GM18508 (cell line): ENCODE measurements around the gene DCLRE1C.
"Not testable (repeated sequence)": the region's sequence is repeated elsewhere in the genome, so short reads cannot be mapped to it uniquely, and the experiment has no call there.

Experiments
- ATAC-seq: cut with Tn5 transposase; IDR thresholded peaks from one replicate; pipeline ENCODE4 v1.9.1; 2021; ENCODE audit warnings: moderate number of reproducible peaks; ENCODE audit not compliant: insufficient read depth, unreplicated experiment

DCLRE1C gene

DNA sequence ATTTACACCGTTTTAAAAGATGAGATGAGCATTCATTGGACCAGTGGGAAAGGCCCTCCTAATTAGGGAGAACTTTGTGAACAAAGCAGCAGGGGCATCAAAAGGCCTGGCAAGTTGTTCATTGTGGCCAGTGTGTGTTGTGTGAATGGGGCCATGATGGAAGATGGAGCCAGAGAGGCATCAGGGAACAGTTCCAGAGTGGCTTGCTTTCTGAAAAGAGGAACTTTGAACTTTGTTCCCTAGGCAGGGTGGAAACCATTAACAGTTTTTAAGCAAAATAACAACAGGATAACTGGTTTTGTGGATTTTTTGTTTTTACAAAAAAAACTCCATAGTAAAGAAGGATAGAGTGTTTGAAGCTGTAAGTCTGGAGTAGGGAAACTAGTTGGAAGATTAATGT lies 62.7 kb downstream of the DCLRE1C start:
- ATAC-seq, result no peak

DNA sequence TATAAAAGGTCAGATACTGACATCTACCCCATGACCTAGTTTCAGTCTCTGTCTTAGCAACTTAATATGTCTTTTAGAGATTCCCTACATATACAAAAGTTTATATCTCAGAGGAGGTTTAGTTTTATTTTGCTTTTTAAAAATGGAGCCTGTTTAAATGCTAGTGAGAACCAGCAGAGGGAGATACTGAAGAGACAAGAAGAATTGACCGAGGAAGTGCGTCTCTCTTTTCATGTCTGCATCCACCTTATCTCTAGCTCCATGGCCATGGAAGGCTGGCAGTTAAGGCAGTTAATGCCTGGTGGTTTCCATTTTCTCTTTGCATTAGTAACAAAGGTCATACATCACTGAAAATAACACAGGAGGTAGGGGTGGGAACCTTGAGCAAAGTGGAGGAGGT lies 64.6 kb downstream of the DCLRE1C start:
- no peak for ATAC-seq

- ATAC-seq, result no peak
These were observed 69.8 kb downstream of the DCLRE1C start for GRCh38 chr10:14884082-14884481.

DNA sequence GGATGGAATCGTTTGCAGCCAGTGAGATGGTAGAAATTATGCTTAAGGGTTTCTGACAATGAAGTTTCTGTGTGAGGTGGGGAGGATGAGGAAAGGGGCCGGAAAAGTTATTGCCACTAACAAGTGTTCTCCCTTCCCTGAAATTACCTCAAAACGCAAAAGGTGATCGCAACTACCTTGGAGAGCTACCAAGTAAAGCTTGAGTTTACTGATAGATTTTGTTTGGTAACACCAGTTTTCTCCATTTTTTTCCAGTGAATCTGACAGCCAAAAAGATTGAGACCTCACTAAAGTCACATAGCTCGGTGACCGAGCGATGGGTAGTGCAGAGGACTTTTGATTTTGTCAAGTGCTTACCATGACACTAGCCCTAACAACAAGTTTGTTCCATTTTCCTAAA lies 73.7 kb downstream of the DCLRE1C start:
- ATAC-seq, result no peak

GRCh38 chr10:14879928-14880193 lies 74.0 kb downstream of the DCLRE1C start:
- no peak for ATAC-seq

DNA sequence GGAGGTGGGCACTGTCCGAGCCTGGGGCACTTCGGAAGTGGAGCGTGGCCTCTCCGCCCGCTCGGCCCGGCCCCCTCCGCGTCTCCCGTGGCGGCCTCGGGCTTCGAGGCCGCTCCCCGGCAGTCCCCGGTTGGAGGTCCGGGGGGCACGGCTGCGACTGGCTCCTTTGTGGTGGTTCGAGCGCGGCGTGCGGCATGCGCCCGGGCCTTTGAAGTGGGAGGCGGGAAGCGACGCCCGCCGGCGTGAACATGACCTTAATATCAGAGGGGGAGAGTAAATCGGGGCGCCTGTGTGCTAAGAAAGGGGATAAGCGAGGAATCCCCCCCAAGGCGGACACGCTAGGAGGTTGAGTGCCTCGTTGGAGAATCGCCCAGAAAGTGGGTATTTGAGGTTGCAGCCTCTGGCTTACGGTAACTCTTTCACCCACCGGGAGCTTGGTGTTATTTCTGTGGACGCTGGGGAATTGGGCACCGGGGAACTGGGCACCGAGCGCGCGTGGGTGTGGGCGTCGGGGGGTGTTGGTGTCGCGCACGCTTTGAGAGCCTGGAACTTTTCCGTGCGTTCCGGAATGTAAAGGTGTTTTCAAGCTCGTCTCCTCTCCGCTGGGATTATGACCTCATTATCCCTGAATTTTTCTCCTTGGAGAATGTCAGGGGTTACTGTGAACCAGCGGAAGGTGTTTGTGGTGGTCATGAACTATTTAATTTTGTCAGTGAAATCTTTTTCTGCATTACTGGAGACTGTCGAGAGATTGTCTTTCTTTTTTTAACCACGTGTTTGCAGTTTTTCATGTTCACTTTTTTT lies 74.6 kb downstream of the DCLRE1C start:
- ATAC-seq, result no peak

DNA sequence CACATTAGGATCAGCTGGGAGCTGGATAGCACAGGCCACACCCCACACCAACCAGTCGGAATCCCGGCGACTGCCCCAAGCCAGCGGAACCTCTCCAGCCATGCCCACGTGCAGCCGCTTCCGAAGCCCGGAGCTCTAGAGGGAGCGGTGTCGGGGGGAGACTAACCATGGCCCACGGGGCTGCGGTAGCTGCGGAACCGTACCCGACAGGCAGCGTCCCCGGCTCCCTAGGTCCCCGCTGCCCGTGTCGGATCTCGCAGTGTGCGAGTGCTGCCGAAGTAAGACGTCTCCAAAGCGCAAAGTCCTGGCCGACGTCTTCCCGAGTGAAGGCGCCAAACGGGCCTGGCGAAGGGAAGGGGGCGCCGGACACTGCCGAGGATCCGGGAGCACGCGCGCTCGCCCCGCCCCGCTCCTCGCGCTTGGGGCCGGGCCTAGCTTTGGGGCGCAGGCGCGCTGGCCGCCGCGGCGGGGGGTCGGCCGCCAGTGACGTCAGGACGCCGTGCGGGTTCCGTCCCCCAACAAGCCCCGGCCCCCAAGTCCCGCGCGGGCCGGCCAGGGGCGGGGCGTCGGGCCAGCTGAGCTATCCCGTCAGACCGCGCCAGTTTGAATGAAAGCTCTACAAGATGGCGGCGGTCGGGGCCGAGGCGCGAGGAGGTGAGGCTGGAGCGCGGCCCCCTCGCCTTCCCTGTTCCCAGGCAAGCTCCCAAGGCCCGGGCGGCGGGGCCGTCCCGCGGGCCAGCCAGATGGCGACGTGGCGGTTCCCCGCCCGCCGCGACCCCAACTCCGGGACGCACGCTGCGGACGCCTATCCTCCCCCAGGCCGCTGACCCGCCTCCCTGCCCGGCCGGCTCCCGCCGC lies 75.4 kb downstream of the DCLRE1C start, which contains the start of gene SUV39H2:
TSS of gene SUV39H2 (plus strand) at position 601 of the 858 bp plus-strand sequence. CDS start at position 624, 23 bp downstream.
- ATAC-seq, result peak; percentile 70

DNA sequence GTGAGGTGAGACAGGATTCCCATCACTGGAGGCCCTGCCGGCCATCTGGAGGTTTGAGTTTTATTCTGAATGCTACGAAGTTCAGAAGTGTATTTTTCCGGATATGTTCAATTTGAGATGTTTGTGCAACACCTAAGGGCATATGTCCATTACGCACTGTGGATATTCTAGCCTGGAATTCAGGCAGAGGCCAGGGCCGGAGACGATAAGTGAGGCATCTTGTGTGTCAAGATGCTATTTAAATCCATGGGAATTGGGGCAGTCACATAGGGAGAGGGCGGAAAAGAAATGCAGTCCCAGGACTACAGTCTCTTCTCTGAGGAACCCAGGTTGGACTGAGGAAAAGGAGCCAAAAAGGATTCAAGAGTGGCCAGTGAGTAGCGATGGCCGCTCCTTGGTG lies 77.1 kb downstream of the DCLRE1C start:
- ATAC-seq, result no peak

DNA sequence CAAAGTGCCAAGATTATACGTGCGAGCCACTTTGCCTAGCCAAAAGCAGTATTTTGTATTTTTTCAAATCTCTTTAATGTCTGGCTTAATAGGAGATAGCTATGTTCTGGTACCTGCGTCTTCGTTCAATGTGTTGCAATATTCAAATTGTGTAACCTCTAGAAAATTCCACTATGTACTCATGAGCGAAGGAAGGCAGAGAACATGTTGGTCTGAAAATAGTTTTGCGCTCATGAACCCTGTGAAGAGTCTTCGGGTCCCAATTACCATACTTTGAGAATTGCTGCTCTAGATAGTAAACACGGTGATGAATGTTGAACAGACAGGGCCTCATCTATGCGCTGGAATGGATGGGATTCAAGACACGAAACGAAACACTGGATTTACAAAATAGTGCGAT lies 78.0 kb downstream of the DCLRE1C start:
- no peak for ATAC-seq

DNA sequence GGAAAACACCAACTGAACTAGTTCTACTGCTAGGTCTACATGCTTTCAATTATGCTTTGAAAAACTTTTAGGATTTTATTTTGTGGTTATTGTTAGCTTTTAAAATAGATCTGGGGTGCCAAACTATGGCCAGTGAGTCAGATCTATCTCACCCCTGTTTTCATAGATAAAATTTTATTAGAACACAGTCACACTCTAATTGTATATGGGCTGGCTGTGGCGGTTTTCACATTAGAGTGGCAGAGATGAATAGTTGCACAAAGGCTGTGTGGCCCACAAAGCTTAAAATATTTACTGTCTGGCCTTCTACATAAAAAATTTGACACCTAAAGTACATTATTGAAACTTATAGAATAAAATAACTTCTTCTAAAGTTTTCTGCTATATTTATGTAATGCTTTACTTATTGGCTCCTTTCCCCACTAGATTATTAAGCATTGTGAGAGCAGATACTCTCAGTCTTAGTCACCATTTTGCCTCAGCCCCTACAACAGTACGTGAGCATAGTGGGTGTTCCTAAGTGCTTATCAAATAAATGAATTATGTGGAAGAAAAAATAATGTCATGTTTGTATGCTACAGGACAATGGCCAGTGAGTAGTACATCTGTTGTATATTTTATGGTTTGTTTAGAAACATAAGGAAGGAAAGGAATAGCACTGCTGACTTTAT lies 80.7 kb downstream of the DCLRE1C start:
- no peak for ATAC-seq

GRCh38 chr10:14864871-14865270 lies 89.0 kb downstream of the DCLRE1C start:
- not testable (repeated sequence) for ATAC-seq

- ATAC-seq, result not testable (repeated sequence)
These were observed 89.4 kb downstream of the DCLRE1C start for GRCh38 chr10:14864466-14864865.

DNA sequence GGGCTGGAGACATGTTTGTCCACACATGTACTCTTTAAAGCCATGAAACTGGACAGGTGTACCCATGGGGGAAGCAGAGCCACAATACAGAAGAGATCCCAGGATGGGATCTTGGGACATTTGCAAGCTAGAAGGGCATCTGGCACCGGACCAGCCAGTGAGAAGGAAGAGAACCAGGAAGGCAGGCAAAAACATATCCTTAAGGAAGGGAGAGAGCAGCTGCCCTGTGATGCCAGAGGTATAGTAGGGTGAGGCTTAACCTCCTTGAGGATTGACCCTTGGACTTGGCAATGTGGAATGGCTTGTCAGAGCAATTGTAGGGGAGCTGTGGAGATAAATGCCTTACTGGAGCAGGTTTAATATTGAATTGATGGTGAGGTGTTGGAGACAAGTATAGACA lies 93.1 kb downstream of the DCLRE1C start:
- ATAC-seq, result no peak

- no peak for ATAC-seq
These were observed 94.1 kb downstream of the DCLRE1C start for GRCh38 chr10:14859775-14860174.

DNA sequence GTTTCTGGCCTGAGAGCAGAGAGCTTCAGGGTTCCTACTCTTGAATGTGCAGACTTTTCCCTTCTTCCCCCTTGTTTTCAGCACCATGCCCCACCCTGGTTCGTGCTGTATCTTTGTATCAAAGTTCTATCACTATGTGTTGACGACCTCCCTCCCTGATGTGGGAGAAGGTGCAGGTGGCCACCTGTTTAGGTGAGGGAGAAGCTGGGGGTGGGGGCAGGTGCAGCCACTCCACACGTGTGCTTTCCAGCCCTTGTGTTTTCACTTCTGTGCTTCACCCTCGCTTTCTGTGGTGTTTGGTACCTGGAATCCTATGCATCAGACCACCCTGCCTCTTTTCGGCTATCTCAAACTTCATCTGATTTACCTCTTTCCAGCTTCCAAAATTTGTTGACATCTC lies 94.9 kb downstream of the DCLRE1C start:
- ATAC-seq, result no peak

DNA sequence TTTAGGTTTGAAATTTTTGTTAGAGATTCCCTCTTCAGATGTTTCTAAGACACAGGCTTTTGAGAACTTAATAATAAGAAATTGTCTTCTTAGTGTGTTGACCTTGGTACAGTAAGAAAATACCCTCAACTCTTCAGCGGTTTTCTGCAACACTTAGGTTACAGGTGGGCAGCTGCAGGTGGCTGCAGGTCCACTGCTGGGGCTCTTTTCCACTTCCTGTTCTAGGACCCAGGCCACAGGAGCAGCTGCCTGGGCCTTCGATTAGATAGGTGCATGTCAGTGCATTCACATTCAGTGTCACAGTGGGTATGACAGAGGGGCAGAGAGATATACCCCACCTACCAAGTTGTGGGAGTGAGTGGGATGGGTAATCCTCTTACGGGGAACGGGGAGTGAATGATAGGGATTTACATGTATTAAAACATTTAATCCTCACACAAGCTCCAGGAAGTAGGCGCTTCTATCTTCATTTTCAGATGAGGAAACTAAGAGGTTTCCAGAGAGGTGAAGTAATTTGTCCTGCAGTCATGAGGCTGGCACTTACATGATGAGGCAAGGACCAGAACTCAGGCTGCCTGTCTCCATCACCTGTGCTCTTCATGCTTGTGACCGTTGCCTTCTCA lies 95.4 kb downstream of the DCLRE1C start:
- no peak for ATAC-seq

GRCh38 chr10:14855453-14855852 lies 98.4 kb downstream of the DCLRE1C start:
- ATAC-seq, result no peak

DNA sequence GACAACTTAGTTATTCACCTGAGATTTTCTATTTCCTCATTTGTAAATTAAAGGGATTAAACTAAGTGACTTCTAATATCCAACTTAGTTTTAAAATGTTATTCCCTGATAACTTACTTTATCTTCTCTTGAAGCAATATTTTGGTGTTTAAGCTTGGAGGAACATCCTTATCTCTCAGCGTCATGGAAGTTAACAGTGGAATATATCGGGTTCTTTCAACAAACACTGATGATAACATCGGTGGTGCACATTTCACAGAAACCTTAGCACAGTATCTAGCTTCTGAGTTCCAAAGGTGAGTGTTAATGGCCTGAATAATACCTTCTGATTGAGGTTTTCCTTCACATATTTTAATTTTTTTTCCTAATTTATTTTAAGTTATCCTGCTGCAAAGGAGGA lies 101.7 kb downstream of the DCLRE1C start:
- ATAC-seq, result no peak
